Left colon (tissue), 2 donors: ENCODE data around the gene PDK2. TPM values are rescaled to one million over a fixed set of nuclear protein-coding genes. Genes with fewer than 3 reads are reported as not detected.

Experiments
- ATAC-seq: fragments of 200-7000 bp; cut with Tn5 transposase; one replicate; pipeline ENCODE4 v1.9.1; 2020; ENCODE audit warnings: mild to moderate bottlenecking, moderate library complexity
- DNase-seq, 2 donors: peaks; one replicate each; pipeline ENCODE4 v3.0.0-alpha.2; 2020
- intact Hi-C, 2 donors: fragments of 100-400 bp; cut with DNase I in 1 of 2; cut with micrococcal nuclease in 1 of 2; formaldehyde crosslinking; loops; one replicate each; pipeline versions ENCODE4 v1.11.2 to v1.14.0; 2022; cut with DNase I, micrococcal nuclease
- total RNA-seq, 2 donors: library from RNA; stranded (reverse); fragmentation: NEBNext Ultra II Directional; extraction: Animal tissue kit (Norgen Biotek cat#: 25700); gene quantifications; one replicate each; pipeline ENCODE4 v1.2.1, GENCODE V29; 2021
- donor health status: DM: no; HTN: no; CAD: no.
- donor health status: DM: yes; HTN: yes; CAD: no.

The PDK2 gene
- total RNA-seq, 2 donors from 2014 or later, result 59.5 to 71.4 TPM

- no peak for DNase-seq
- intact Hi-C loops, result no loop called here
- no peak for ATAC-seq
Measured at GRCh38 chr17:50074227-50074626, 20.9 kb upstream of the PDK2 start.

GRCh38 chr17:50075446-50076032 is 19.6 kb upstream of the PDK2 start:
- DNase-seq (no peak), ATAC-seq (no peak)
- intact Hi-C loops, result no loop called here

GRCh38 chr17:50076221-50076590 is 18.9 kb upstream of the PDK2 start:
- DNase-seq, result no peak
- intact Hi-C loops, result no loop called here

GRCh38 chr17:50076591-50077235 is 18.4 kb upstream of the PDK2 start:
- intact Hi-C loops, result no loop called here
- peak; percentile 11 for ATAC-seq

More at GRCh38 chr17:50076221-50076590, 18.9 kb upstream of the PDK2 start:
- ATAC-seq, result no peak

GRCh38 chr17:50078430-50078829 is 16.7 kb upstream of the PDK2 start:
- ATAC-seq (no peak), DNase-seq (no peak)
- intact Hi-C loops, result no loop called here

More at GRCh38 chr17:50076591-50077235, 18.4 kb upstream of the PDK2 start:
- DNase-seq, result no peak

GRCh38 chr17:50079334-50080095 is 15.6 kb upstream of the PDK2 start:
- peak; percentile 86 to 87 for DNase-seq
- intact Hi-C loops, result no loop called here

GRCh38 chr17:50080096-50080480 is 15.1 kb upstream of the PDK2 start:
- ATAC-seq (peak; percentile 20), DNase-seq (no peak)
- intact Hi-C loops, result no loop called here

More at GRCh38 chr17:50079334-50080095, 15.6 kb upstream of the PDK2 start:
- ATAC-seq, result peak; percentile 93

GRCh38 chr17:50080827-50081226 is 14.3 kb upstream of the PDK2 start:
- no peak for ATAC-seq
- no peak for DNase-seq
- intact Hi-C loops, result no loop called here

- no peak for DNase-seq
- no peak for ATAC-seq
- intact Hi-C loops, result no loop called here
Measured at GRCh38 chr17:50081757-50082156, 13.4 kb upstream of the PDK2 start.

- intact Hi-C loops, result loop anchor here in 1 of 2 donors (2.0 kb wide), 1 partner anchor 61 kb away; no protein-coding TSS in a partner anchor
- ATAC-seq (peak; percentile 77), DNase-seq (peak; percentile 58 to 69)
Measured at GRCh38 chr17:50087246-50087911, 7.8 kb upstream of the PDK2 start.

- ATAC-seq, result no peak
- DNase-seq, result no peak
- intact Hi-C loops, result loop anchor here in 1 of 2 donors (2.0 kb wide), 1 partner anchor 61 kb away; no protein-coding TSS in a partner anchor
Measured at GRCh38 chr17:50087912-50088405, 7.2 kb upstream of the PDK2 start.

GRCh38 chr17:50088952-50089825 is 6.0 kb upstream of the PDK2 start:
- intact Hi-C loops, result no loop called here
- ATAC-seq, result no peak
- DNase-seq, result no peak

- ATAC-seq (no peak), DNase-seq (no peak)
- intact Hi-C loops, result loop anchor here in 1 of 2 donors (10.0 kb wide), 1 partner anchor 205 kb away; no protein-coding TSS in a partner anchor
Measured at GRCh38 chr17:50090071-50090470, 5.1 kb upstream of the PDK2 start.

- no peak for ATAC-seq
- intact Hi-C loops, result loop anchor here in 1 of 2 donors (10.0 kb wide), 1 partner anchor 204 kb away; no protein-coding TSS in a partner anchor
Measured at GRCh38 chr17:50090971-50091917, 3.9 kb upstream of the PDK2 start.

GRCh38 chr17:50091918-50092285 is 3.2 kb upstream of the PDK2 start:
- DNase-seq (no peak), ATAC-seq (no peak)
- intact Hi-C loops, result loop anchor here in 1 of 2 donors (10.0 kb wide), 1 partner anchor 203 kb away; no protein-coding TSS in a partner anchor

More at GRCh38 chr17:50090971-50091917, 3.9 kb upstream of the PDK2 start:
- no peak for DNase-seq

GRCh38 chr17:50093246-50093645 is 1.9 kb upstream of the PDK2 start:
- DNase-seq, result no peak
- no peak for ATAC-seq
- intact Hi-C loops, result loop anchor here in 1 of 2 donors (10.0 kb wide), 1 partner anchor 202 kb away; no protein-coding TSS in a partner anchor

- DNase-seq (no peak), ATAC-seq (no peak)
- intact Hi-C loops, result loop anchor here in 1 of 2 donors (10.0 kb wide), 1 partner anchor 201 kb away; no protein-coding TSS in a partner anchor
Measured at GRCh38 chr17:50093807-50094206, 1.3 kb upstream of the PDK2 start.
